ENCODE results near the gene ANTKMT. TPM values are rescaled to one million over a fixed set of nuclear protein-coding genes. Genes with fewer than 3 reads are reported as not detected.

The ANTKMT gene
- total and polyA plus RNA-seq, 2 donors (not counting 3 experiments of a cell fraction or from before 2014, with no cell fraction given) = 26.1 to 27.9 TPM

DNA sequence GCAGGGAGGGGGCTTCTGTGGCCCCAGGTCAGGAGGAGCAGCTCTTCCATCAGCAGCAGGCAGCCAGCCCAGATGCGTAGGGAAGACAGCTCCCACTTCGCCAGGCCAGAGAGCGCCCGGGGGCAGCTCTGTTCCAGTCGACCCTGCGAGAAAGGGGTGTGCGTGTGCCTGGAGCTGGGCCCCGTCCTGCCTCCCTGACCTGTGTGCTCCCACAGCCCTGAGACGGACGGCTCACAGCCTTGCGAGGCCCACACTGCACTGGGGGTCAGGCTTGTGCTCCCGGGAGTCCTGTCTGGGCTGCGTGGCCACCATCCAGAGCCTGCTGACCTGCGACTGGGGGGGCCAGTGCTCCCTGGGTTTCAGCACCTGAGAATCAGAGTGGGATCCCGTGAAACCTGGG, 39.1 kb downstream of the ANTKMT start:
- no peak overlapping the region for H2AFZ ChIP-seq (ENCODE audit: low read depth, low read length)
- no peak overlapping the region for H3K27ac ChIP-seq (ENCODE audit: insufficient read depth, low read depth, low read length)
- intact Hi-C loops (cut with micrococcal nuclease) (no loop called here), dilution Hi-C loops (cut with MboI; ENCODE audit: extremely low pct_ligation_motif_present, low sequenced_read_pairs) (no loop called here)
- no peak overlapping the region for H3K9ac ChIP-seq (replicated peaks; ENCODE audit: extremely low read depth, insufficient read depth, low read length)
- FAIRE-seq (no peak), DNase-seq (ENCODE audit: low read depth, low spot score) (no peak)
- no TSS peak for BruUV-seq (replicated peaks)
- H3K27me3 ChIP-seq (ENCODE audit: control insufficient read depth in 2 of 2, insufficient read depth in 2 of 2, low read length in 2 of 2) = peaks cover 0 to 1% of the 10 kb centered on the region in 2 experiments
- ChIA-PET POLR2A (no interaction called here), CTCF (interaction anchor here (0.8 to 1.0 kb wide), 2 partner anchors 11 to 297 kb away, joined by 4 read pairs; no protein-coding TSS in a partner anchor)
- H4K20me1 ChIP-seq (replicated peaks; ENCODE audit: control insufficient read depth, extremely low read depth, insufficient read depth, low read length) = no peaks in the 10 kb centered on the region
- H3K4me3 ChIP-seq (replicated peaks in 1 of 3; ENCODE audit: insufficient read depth in 1 of 3, low read depth in 1 of 3, low read length in 3 of 3) = no peak overlapping the region
- no peaks in the 10 kb centered on the region for H3K9me1 ChIP-seq (replicated peaks; ENCODE audit: control insufficient read depth, extremely low read depth, insufficient read depth, low read length)
- TF ChIP-seq FOS (IDR thresholded peaks at IDR 0.05; ENCODE audit: borderline replicate concordance, insufficient read depth, low read length) (no peak), POLR2A (IDR thresholded peaks at IDR 0.05; ENCODE audit: low read depth, low read length) (no peak), MYC (IDR thresholded peaks at IDR 0.05; ENCODE audit: low read depth, low read length) (no peak), POLR2AphosphoS5 (IDR thresholded peaks at IDR 0.05; ENCODE audit: insufficient read depth, low read depth, low read length) (no peak), EZH2 (IDR thresholded peaks at IDR 0.05; ENCODE audit: borderline replicate concordance, low read depth, low read length, severe bottlenecking) (no peak)
- TF ChIP-seq, protein P1, sequence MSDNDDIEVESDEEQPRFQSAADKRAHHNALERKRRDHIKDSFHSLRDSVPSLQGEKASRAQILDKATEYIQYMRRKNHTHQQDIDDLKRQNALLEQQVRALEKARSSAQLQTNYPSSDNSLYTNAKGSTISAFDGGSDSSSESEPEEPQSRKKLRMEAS (IDR thresholded peaks at IDR 0.05; ENCODE audit: insufficient read depth, insufficient read length) = no peak
- no peaks in the 10 kb centered on the region for H3K9me3 ChIP-seq (replicated peaks; ENCODE audit: control insufficient read depth, insufficient read depth, low read length)
- H3K79me2 ChIP-seq (ENCODE audit: control insufficient read depth, insufficient read depth, low read length) = no peaks in the 10 kb centered on the region
- H3K4me1 ChIP-seq (ENCODE audit: control insufficient read depth, extremely low read depth, insufficient read depth, low read length) = no peaks in the 10 kb centered on the region
- no peak overlapping the region for H3K4me2 ChIP-seq (ENCODE audit: insufficient read depth, low read length)
- H3K36me3 ChIP-seq (ENCODE audit: control insufficient read depth in 2 of 2, extremely low read depth in 1 of 2, insufficient read depth in 2 of 2, low read length in 2 of 2) = no peaks in the 10 kb centered on the region

DNA sequence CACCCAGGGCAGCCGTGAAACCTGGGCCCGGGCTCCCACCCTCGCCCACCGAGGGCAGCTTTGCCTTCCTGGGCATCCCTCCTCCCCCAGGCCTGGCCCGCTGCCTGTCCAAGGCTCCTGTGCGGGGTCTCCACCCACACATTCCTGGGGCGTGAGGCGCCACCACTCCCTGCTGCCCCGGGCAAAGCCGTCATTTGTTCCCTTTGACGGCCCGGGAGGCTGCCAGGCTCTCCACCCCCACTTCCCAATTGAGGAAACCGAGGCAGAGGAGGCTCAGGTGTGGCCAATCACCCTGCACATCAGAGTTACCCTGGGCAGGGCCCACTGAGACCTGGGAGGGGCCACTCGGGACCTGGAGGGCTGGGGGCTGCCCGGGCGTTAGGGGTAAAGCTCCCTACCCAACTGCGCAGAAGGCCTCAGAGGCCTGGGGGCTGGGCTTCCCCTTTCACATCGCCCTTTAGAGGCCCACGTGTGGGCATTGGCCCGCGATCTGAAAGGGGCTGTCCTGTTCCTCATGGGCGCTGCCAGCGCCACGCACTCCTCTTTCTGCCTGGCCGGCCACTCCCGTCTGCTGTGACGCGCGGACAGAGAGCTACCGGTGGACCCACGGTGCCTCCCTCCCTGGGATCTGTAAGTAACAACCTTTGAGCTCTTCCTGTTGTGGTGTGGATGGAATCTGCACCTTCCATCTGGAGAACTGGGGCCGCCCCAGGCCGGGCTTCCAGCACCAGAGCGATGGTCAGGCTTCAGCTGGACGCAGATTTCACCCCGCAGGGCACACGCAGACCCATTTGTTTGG, 39.8 kb downstream of the ANTKMT start, which contains the start of gene MSLN:
Gene MSLN (plus strand): TSS at position 190 of the 799 bp plus-strand sequence. CDS start 1,947 bp downstream, outside the sequence.
- Histone ChIP-seq H3K27me3 (ENCODE audit: control insufficient read depth in 2 of 2, insufficient read depth in 2 of 2, low read length in 2 of 2) (peaks cover 0 to 1% of the 10 kb centered on the region in 2 experiments), H3K36me3 (ENCODE audit: control insufficient read depth in 2 of 2, extremely low read depth in 1 of 2, insufficient read depth in 2 of 2, low read length in 2 of 2) (no peaks in the 10 kb centered on the region), H2AFZ (ENCODE audit: low read depth, low read length) (no peak within 1 kb of the TSS), H3K4me3 (replicated peaks in 1 of 3; ENCODE audit: insufficient read depth in 1 of 3, low read depth in 1 of 3, low read length in 3 of 3) (no peak within 1 kb of the TSS), H4K20me1 (replicated peaks; ENCODE audit: control insufficient read depth, extremely low read depth, insufficient read depth, low read length) (no peaks in the 10 kb centered on the region), H3K27ac (ENCODE audit: insufficient read depth, low read depth, low read length) (no peak within 1 kb of the TSS), H3K9me1 (replicated peaks; ENCODE audit: control insufficient read depth, extremely low read depth, insufficient read depth, low read length) (no peaks in the 10 kb centered on the region), H3K4me2 (ENCODE audit: insufficient read depth, low read length) (no peak within 1 kb of the TSS), H3K9me3 (replicated peaks; ENCODE audit: control insufficient read depth, insufficient read depth, low read length) (no peaks in the 10 kb centered on the region), H3K4me1 (ENCODE audit: control insufficient read depth, extremely low read depth, insufficient read depth, low read length) (no peaks in the 10 kb centered on the region), H3K79me2 (ENCODE audit: control insufficient read depth, insufficient read depth, low read length) (no peaks in the 10 kb centered on the region), H3K9ac (replicated peaks; ENCODE audit: extremely low read depth, insufficient read depth, low read length) (no peak within 1 kb of the TSS)
- dilution Hi-C loops (cut with MboI; ENCODE audit: extremely low pct_ligation_motif_present, low sequenced_read_pairs) (no loop called here), intact Hi-C loops (cut with micrococcal nuclease) (no loop called here)
- DNase-seq (ENCODE audit: low read depth, low spot score) (no peak), FAIRE-seq (no peak)
- POLR2A ChIA-PET = no interaction called here
- CTCF ChIA-PET = interaction anchor here (1.0 to 1.3 kb wide), 2 partner anchors 12 to 28 kb away, joined by 3 to 4 read pairs; no protein-coding TSS in a partner anchor
- no TSS peak for BruUV-seq (replicated peaks)
- TF ChIP-seq, protein P2, sequence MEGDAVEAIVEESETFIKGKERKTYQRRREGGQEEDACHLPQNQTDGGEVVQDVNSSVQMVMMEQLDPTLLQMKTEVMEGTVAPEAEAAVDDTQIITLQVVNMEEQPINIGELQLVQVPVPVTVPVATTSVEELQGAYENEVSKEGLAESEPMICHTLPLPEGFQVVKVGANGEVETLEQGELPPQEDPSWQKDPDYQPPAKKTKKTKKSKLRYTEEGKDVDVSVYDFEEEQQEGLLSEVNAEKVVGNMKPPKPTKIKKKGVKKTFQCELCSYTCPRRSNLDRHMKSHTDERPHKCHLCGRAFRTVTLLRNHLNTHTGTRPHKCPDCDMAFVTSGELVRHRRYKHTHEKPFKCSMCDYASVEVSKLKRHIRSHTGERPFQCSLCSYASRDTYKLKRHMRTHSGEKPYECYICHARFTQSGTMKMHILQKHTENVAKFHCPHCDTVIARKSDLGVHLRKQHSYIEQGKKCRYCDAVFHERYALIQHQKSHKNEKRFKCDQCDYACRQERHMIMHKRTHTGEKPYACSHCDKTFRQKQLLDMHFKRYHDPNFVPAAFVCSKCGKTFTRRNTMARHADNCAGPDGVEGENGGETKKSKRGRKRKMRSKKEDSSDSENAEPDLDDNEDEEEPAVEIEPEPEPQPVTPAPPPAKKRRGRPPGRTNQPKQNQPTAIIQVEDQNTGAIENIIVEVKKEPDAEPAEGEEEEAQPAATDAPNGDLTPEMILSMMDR (IDR thresholded peaks at IDR 0.05; ENCODE audit: extremely low read depth in 1 of 2, insufficient read depth in 1 of 2, low read depth in 1 of 2, low read length in 2 of 2) = no peak
- no peak for TF ChIP-seq POLR2AphosphoS5 (IDR thresholded peaks at IDR 0.05; ENCODE audit: insufficient read depth, low read depth, low read length)
- TF ChIP-seq POLR2A (IDR thresholded peaks at IDR 0.05; ENCODE audit: low read depth, low read length) = no peak
- no peak for TF ChIP-seq GATA2 (IDR thresholded peaks at IDR 0.05; ENCODE audit: insufficient read depth, insufficient read length, low read depth, low read length)
- no peak for TF ChIP-seq MYC (IDR thresholded peaks at IDR 0.05; ENCODE audit: low read depth, low read length)
- TF ChIP-seq EZH2 (IDR thresholded peaks at IDR 0.05; ENCODE audit: borderline replicate concordance, low read depth, low read length, severe bottlenecking) = no peak
- TF ChIP-seq FOS (IDR thresholded peaks at IDR 0.05; ENCODE audit: borderline replicate concordance, insufficient read depth, low read length) = no peak
- TF ChIP-seq, protein P1 (IDR thresholded peaks at IDR 0.05; ENCODE audit: insufficient read depth, insufficient read length) = no peak

Data from endothelial cell of umbilical vein (primary cell).